ENCODE data around the gene ATR. TPM values are rescaled to one million over a fixed set of nuclear protein-coding genes. Genes with fewer than 3 reads are reported as not detected.

The ATR gene
- total RNA-seq, 1 experiment from 2014 or later = 15.8 TPM

DNA sequence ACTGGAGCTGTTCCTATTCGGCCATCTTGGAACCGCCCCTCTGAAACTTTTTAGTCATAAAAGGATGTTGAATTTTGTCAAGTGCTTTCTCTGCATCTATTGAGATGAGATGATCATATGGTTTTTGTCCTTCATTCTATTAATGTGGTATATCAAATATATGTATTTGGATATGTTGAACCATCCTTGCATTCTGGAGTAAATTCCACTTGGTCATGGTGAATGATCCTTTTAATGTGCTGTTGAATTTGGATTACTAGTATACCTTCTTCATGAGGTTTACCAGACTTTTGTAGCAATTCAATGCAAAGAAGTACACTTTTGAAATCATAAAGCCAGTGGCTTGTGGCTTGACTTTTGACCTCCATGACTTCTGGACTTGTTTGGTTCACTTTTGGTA is 97.3 kb downstream of the ATR start:
- Histone ChIP-seq H4K91ac (ENCODE audit: insufficient read length, low read depth, low read length) (no peak overlapping the region), H3K4ac (ENCODE audit: low read depth, low read length) (no peak overlapping the region), H3K79me1 (ENCODE audit: insufficient read depth, low read depth, low read length, poor library complexity, severe bottlenecking) (no peaks in the 10 kb centered on the region), H3T11ph (ENCODE audit: low read length) (no peak overlapping the region), H3K9me3 (ENCODE audit: control insufficient read depth, low read depth, low read length) (peaks cover 19% of the 10 kb centered on the region), H2AFZ (ENCODE audit: low read length) (no peak overlapping the region), H3K14ac (ENCODE audit: insufficient read depth, low read length) (no peak overlapping the region), H3K4me1 (ENCODE audit: insufficient read depth, low read length) (no peaks in the 10 kb centered on the region), H2AK5ac (ENCODE audit: insufficient read length, low read length) (no peak overlapping the region), H3K27me3 (ENCODE audit: insufficient read depth, low read length) (no peaks in the 10 kb centered on the region), H3K56ac (ENCODE audit: insufficient read length, low read depth, low read length) (no peak overlapping the region), H2BK12ac (ENCODE audit: insufficient read length, low read depth, low read length) (no peak overlapping the region), H3K9ac (ENCODE audit: extremely low read depth, insufficient read length, low read length) (no peak overlapping the region), H2BK15ac (ENCODE audit: low read depth, low read length) (no peak overlapping the region), H3K79me2 (ENCODE audit: insufficient read depth, low read length) (no peaks in the 10 kb centered on the region), H3K18ac (ENCODE audit: insufficient read length, low read depth, low read length) (no peak overlapping the region), H3K4me2 (ENCODE audit: insufficient read depth, insufficient read length, low read length) (no peak overlapping the region), H3K23ac (ENCODE audit: insufficient read length, low read depth, low read length) (no peak overlapping the region), H4K8ac (replicated peaks; ENCODE audit: insufficient read length, low read depth, low read length) (no peak overlapping the region), H4K5ac (ENCODE audit: insufficient read length, low read depth, low read length) (no peak overlapping the region), H3K27ac (ENCODE audit: insufficient read length, low read depth, low read length) (no peak overlapping the region), H2BK5ac (ENCODE audit: insufficient read length, low read length) (no peak overlapping the region), H4K20me1 (ENCODE audit: control insufficient read depth, insufficient read depth, insufficient read length) (no peaks in the 10 kb centered on the region), H2BK20ac (ENCODE audit: low read depth, low read length, poor library complexity, severe bottlenecking) (no peak overlapping the region), H3K23me2 (ENCODE audit: insufficient read length, low read depth, low read length, poor library complexity, severe bottlenecking) (no peaks in the 10 kb centered on the region), H2BK120ac (ENCODE audit: low read depth, low read length, poor library complexity, severe bottlenecking) (no peak overlapping the region)
- H3K4me1 Mint-ChIP-seq = no peaks in the 10 kb centered on the region
- H3K4me3 Mint-ChIP-seq = no peak overlapping the region
- TF ChIP-seq, protein P1, sequence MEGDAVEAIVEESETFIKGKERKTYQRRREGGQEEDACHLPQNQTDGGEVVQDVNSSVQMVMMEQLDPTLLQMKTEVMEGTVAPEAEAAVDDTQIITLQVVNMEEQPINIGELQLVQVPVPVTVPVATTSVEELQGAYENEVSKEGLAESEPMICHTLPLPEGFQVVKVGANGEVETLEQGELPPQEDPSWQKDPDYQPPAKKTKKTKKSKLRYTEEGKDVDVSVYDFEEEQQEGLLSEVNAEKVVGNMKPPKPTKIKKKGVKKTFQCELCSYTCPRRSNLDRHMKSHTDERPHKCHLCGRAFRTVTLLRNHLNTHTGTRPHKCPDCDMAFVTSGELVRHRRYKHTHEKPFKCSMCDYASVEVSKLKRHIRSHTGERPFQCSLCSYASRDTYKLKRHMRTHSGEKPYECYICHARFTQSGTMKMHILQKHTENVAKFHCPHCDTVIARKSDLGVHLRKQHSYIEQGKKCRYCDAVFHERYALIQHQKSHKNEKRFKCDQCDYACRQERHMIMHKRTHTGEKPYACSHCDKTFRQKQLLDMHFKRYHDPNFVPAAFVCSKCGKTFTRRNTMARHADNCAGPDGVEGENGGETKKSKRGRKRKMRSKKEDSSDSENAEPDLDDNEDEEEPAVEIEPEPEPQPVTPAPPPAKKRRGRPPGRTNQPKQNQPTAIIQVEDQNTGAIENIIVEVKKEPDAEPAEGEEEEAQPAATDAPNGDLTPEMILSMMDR (conservative IDR thresholded peaks at IDR 0.05) = no peak
- H3K27ac Mint-ChIP-seq = no peak overlapping the region
- H3K9me3 Mint-ChIP-seq = peaks cover 52 to 53% of the 10 kb centered on the region in 2 experiments
- no peak for DNase-seq
- H3K36me3 Mint-ChIP-seq (ENCODE audit: insufficient read depth in 1 of 3, low read depth in 3 of 3) = peaks cover 52 to 72% (median 72%) of the 10 kb centered on the region in 3 experiments
- H3K27me3 Mint-ChIP-seq (ENCODE audit: low read depth) = peaks cover 1% of the 10 kb centered on the region; the same call in 1 of the 2 replicates
- no CpG with 5 or more reads among the region's 2 CpGs for WGBS (ENCODE audit: extremely low coverage, insufficient read length, low lambda C conversion rate)

All from H9 (cell line).